Astrocyte (in vitro differentiated cells and primary cell): ENCODE measurements around the gene GPR63. TPM values are rescaled to one million over a fixed set of nuclear protein-coding genes. Genes with fewer than 3 reads are reported as not detected.

Source experiments
- DNase-seq: peaks from one replicate; pipeline ENCODE4 v3.0.0-alpha.2; 2010; ENCODE audit warnings: low read depth
- FAIRE-seq: peaks from 2 replicates; lab custom pipeline; 2011; peaks lifted over from hg19 to GRCh38; lab: Jason Lieb, UNC
- H2AFZ ChIP-seq: 2 replicates; pipeline ENCODE4 v1.6.0; 2012; ENCODE audit warnings: low read depth, low read length, inconsistent platforms
- H3K27ac ChIP-seq: 2 replicates; pipeline ENCODE4 v1.5.1; 2011; ENCODE audit warnings: low read depth, low read length, inconsistent platforms
- H3K27me3 ChIP-seq: 2 replicates; pipeline ENCODE4 v1.6.0; 2011; ENCODE audit warnings: low read length, inconsistent platforms; ENCODE audit not compliant: insufficient read depth
- H3K36me3 ChIP-seq: 2 replicates; pipeline ENCODE4 v1.5.1; 2011; ENCODE audit warnings: low read length, inconsistent platforms; ENCODE audit not compliant: insufficient read depth
- H3K4me1 ChIP-seq: 2 replicates; pipeline ENCODE4 v1.5.1; 2011; ENCODE audit warnings: low read length, inconsistent platforms; ENCODE audit not compliant: insufficient read depth
- H3K4me2 ChIP-seq: 2 replicates; pipeline ENCODE4 v1.6.0; 2012; ENCODE audit warnings: low read length, inconsistent platforms
- H3K4me3 ChIP-seq: 2 replicates; pipeline ENCODE4 v1.5.1; 2011; ENCODE audit warnings: low read depth, mild to moderate bottlenecking, low read length, inconsistent platforms; ENCODE audit not compliant: insufficient read depth
- H3K79me2 ChIP-seq: 2 replicates; pipeline ENCODE4 v1.6.0; 2012; ENCODE audit warnings: mild to moderate bottlenecking, low read length, inconsistent platforms; ENCODE audit not compliant: insufficient read depth
- H3K9ac ChIP-seq: 2 replicates; pipeline ENCODE4 v1.6.0; 2012; ENCODE audit warnings: mild to moderate bottlenecking, low read length, inconsistent platforms
- H3K9me3 ChIP-seq: 2 replicates; pipeline ENCODE4 v1.5.1; 2012; ENCODE audit warnings: low read depth, mild to moderate bottlenecking, low read length, inconsistent platforms; ENCODE audit not compliant: insufficient read depth
- H4K20me1 ChIP-seq: 2 replicates; pipeline ENCODE4 v1.6.0; 2012; ENCODE audit warnings: low read length, inconsistent platforms; ENCODE audit not compliant: insufficient read depth
- H3K27ac Mint-ChIP-seq: one replicate; pipeline ENCODE4 v1.8.0; 2021; ENCODE audit warnings: mild to moderate bottlenecking, mixed read lengths; ENCODE audit not compliant: unreplicated experiment
- H3K27me3 Mint-ChIP-seq: one replicate; pipeline ENCODE4 v1.8.0; 2021; ENCODE audit warnings: low read depth, mixed read lengths; ENCODE audit not compliant: unreplicated experiment
- H3K36me3 Mint-ChIP-seq: one replicate; pipeline ENCODE4 v1.8.0; 2021; ENCODE audit warnings: low read depth, mixed read lengths; ENCODE audit not compliant: unreplicated experiment
- H3K4me1 Mint-ChIP-seq: one replicate; pipeline ENCODE4 v1.8.0; 2021; ENCODE audit warnings: low read depth, mixed read lengths; ENCODE audit not compliant: unreplicated experiment
- H3K4me3 Mint-ChIP-seq: one replicate; pipeline ENCODE4 v1.8.0; 2021; ENCODE audit warnings: mild to moderate bottlenecking, moderate library complexity, mixed read lengths; ENCODE audit not compliant: unreplicated experiment
- H3K9me3 Mint-ChIP-seq: one replicate; pipeline ENCODE4 v1.8.0; 2021; ENCODE audit warnings: mild to moderate bottlenecking, mixed read lengths; ENCODE audit not compliant: unreplicated experiment
- EZH2 ChIP-seq: IDR thresholded peaks from 2 replicates; pipeline ENCODE4 v1.6.1; 2012; ENCODE audit warnings: mild to moderate bottlenecking, low read length, inconsistent platforms; ENCODE audit not compliant: insufficient read depth
- total RNA-seq: library from RNA; stranded (reverse); gene quantifications from 2 replicates; pipeline ENCODE4 v1.2.1, GENCODE V29; 2021
- TF ChIP-seq, protein P1 (sequence below): IDR thresholded peaks from 2 replicates; pipeline ENCODE4 v1.5.1; 2011; ENCODE audit warnings: low read depth, mild to moderate bottlenecking, inconsistent platforms, low read length, moderate library complexity; ENCODE audit not compliant: insufficient read depth

GPR63 gene
- total RNA-seq, 1 donor from 2014 or later = 1.8 TPM

DNA sequence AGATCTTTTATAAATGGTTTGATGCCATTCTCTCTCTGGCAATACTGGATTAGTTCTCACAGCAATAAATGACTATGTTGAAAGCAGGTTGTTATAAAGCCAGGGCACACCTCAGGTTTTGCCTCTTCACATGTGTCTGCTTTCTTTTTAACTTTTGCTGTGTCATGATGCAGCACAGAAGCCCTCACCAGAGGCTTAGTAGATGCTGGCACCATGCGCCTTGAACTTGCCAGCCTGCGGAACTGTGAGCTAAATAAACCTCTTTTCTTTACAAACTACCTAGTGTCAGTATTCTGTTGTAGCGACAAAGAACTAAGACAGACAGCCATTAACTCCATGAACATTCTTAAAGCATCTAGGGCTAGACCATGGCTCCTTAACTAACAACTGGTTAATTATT lies 15.3 kb upstream of the GPR63 start:
- no peak overlapping the region for H3K4me3 ChIP-seq
- H3K27me3 ChIP-seq = no peaks in the 10 kb centered on the region
- no peak overlapping the region for H3K9ac ChIP-seq
- no peak overlapping the region for H3K4me2 ChIP-seq
- FAIRE-seq = no peak
- H3K79me2 ChIP-seq = no peaks in the 10 kb centered on the region
- no peak for DNase-seq
- peaks cover 3% of the 10 kb centered on the region for H3K9me3 Mint-ChIP-seq
- H3K36me3 ChIP-seq = no peaks in the 10 kb centered on the region
- no peaks in the 10 kb centered on the region for H3K27me3 Mint-ChIP-seq
- no peaks in the 10 kb centered on the region for H3K4me1 ChIP-seq
- no peak overlapping the region for H2AFZ ChIP-seq
- H3K27ac Mint-ChIP-seq = no peak overlapping the region
- no peak overlapping the region for H3K27ac ChIP-seq
- TF ChIP-seq EZH2 = no peak
- TF ChIP-seq, protein P1, sequence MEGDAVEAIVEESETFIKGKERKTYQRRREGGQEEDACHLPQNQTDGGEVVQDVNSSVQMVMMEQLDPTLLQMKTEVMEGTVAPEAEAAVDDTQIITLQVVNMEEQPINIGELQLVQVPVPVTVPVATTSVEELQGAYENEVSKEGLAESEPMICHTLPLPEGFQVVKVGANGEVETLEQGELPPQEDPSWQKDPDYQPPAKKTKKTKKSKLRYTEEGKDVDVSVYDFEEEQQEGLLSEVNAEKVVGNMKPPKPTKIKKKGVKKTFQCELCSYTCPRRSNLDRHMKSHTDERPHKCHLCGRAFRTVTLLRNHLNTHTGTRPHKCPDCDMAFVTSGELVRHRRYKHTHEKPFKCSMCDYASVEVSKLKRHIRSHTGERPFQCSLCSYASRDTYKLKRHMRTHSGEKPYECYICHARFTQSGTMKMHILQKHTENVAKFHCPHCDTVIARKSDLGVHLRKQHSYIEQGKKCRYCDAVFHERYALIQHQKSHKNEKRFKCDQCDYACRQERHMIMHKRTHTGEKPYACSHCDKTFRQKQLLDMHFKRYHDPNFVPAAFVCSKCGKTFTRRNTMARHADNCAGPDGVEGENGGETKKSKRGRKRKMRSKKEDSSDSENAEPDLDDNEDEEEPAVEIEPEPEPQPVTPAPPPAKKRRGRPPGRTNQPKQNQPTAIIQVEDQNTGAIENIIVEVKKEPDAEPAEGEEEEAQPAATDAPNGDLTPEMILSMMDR = no peak
- no peaks in the 10 kb centered on the region for H4K20me1 ChIP-seq
- H3K4me3 Mint-ChIP-seq = no peak overlapping the region
- H3K9me3 ChIP-seq = no peaks in the 10 kb centered on the region
- H3K4me1 Mint-ChIP-seq = no peaks in the 10 kb centered on the region
- H3K36me3 Mint-ChIP-seq = no peaks in the 10 kb centered on the region

DNA sequence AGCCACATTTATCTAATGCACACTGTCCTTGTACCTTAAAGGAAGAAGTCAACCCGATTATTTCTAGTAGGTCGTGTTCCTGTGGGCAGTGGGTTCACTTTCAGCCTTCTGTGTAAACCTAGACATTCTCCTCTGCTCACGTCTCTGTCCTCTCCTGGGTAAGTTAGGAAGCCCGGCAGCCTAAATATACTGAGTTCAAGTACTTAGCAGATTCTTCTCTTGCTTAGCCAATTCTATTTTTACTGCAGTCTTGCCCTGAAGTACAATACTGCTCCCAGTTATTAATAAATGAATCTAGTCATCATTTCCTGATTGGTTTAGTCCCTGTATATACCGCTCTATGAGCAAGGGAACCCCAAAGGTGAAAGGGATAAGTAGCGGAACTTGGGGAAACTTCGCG lies 14.6 kb upstream of the GPR63 start:
- no peaks in the 10 kb centered on the region for H3K36me3 ChIP-seq
- TF ChIP-seq EZH2 = no peak
- Mint-ChIP-seq H3K9me3 (peaks cover 6% of the 10 kb centered on the region), H3K4me3 (no peak overlapping the region), H3K27me3 (no peaks in the 10 kb centered on the region), H3K36me3 (no peaks in the 10 kb centered on the region), H3K27ac (no peak overlapping the region), H3K4me1 (no peaks in the 10 kb centered on the region)
- H3K9ac ChIP-seq = no peak overlapping the region
- no peak overlapping the region for H2AFZ ChIP-seq
- H4K20me1 ChIP-seq = no peaks in the 10 kb centered on the region
- H3K27me3 ChIP-seq = no peaks in the 10 kb centered on the region
- no peaks in the 10 kb centered on the region for H3K4me1 ChIP-seq
- no peak overlapping the region for H3K4me2 ChIP-seq
- no peak overlapping the region for H3K27ac ChIP-seq
- H3K79me2 ChIP-seq = no peaks in the 10 kb centered on the region
- DNase-seq (no peak), FAIRE-seq (no peak)
- no peak overlapping the region for H3K4me3 ChIP-seq
- no peaks in the 10 kb centered on the region for H3K9me3 ChIP-seq

DNA sequence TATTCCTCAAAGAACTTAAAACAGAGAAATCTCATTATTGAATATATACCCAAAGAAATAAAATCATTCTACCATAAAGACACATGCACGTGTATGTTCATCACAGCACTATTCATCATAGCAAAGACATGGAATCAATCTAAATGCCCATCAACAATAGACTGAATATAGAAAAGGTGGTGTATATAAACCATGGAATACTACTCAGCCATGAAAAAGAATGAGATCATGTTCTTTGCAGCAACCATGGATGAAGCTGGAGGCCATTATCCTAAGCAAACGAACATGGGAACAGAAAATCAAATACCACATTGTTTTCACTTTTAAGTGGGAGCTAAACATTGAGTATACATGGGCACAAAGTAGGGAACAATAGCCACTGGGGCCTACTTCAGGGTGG lies 12.3 kb upstream of the GPR63 start:
- H3K27me3 ChIP-seq = no peaks in the 10 kb centered on the region
- H3K36me3 ChIP-seq = no peaks in the 10 kb centered on the region
- no peaks in the 10 kb centered on the region for H3K79me2 ChIP-seq
- no peak overlapping the region for H2AFZ ChIP-seq
- H3K27ac Mint-ChIP-seq = no peak overlapping the region
- no peaks in the 10 kb centered on the region for H3K4me1 Mint-ChIP-seq
- DNase-seq (no peak), FAIRE-seq (no peak)
- no peaks in the 10 kb centered on the region for H3K36me3 Mint-ChIP-seq
- no peak for TF ChIP-seq EZH2
- TF ChIP-seq, protein P1 = no peak
- no peak overlapping the region for H3K4me3 ChIP-seq
- no peak overlapping the region for H3K9ac ChIP-seq
- H3K4me1 ChIP-seq = no peaks in the 10 kb centered on the region
- H3K27ac ChIP-seq = no peak overlapping the region
- H3K9me3 Mint-ChIP-seq = peaks cover 10% of the 10 kb centered on the region
- no peaks in the 10 kb centered on the region for H3K27me3 Mint-ChIP-seq
- H3K9me3 ChIP-seq = no peaks in the 10 kb centered on the region
- no peak overlapping the region for H3K4me2 ChIP-seq
- no peaks in the 10 kb centered on the region for H4K20me1 ChIP-seq
- no peak overlapping the region for H3K4me3 Mint-ChIP-seq
